Fibroblast of pulmonary artery (primary cell): ENCODE measurements around the gene RBMS1.
A peak's percentile ranks its signal among the peaks of the same experiment; 100 is the strongest.

ENCODE experiments used
- DNase-seq: peaks from one replicate; pipeline ENCODE4 v3.0.0-alpha.2; 2010; ENCODE audit warnings: low read depth
- H3K4me3 ChIP-seq: replicated peaks from 2 replicates; pipeline ENCODE4 v1.5.1; 2011; ENCODE audit warnings: low read depth, mild to moderate bottlenecking, control low read depth, low read length, moderate library complexity
- TF ChIP-seq, protein P1 (sequence below): IDR thresholded peaks from 2 replicates; pipeline ENCODE4 v1.5.1; 2011; ENCODE audit warnings: mild to moderate bottlenecking, control low read depth, low read length, inconsistent platforms; ENCODE audit errors: missing control alignments

The RBMS1 gene

DNA sequence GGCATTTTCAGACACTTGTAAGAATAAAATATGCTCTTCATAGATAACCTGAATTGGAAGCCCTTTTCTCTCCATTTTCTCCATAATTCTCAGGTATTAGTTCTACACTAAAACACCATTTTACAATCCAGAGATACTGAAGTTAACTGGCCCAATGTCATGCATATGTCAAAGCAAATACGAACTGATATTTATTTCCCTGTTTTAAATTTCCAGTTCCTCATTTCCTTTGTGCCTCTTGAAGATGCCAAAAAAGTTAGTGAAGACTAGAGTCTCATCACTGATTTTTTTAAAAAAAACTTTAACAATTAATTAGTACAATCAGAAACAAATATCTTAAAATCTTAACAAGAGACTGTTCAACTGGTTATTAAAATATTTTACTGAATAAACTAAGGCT is 240.7 kb downstream of the RBMS1 start:
- TF ChIP-seq, protein P1, sequence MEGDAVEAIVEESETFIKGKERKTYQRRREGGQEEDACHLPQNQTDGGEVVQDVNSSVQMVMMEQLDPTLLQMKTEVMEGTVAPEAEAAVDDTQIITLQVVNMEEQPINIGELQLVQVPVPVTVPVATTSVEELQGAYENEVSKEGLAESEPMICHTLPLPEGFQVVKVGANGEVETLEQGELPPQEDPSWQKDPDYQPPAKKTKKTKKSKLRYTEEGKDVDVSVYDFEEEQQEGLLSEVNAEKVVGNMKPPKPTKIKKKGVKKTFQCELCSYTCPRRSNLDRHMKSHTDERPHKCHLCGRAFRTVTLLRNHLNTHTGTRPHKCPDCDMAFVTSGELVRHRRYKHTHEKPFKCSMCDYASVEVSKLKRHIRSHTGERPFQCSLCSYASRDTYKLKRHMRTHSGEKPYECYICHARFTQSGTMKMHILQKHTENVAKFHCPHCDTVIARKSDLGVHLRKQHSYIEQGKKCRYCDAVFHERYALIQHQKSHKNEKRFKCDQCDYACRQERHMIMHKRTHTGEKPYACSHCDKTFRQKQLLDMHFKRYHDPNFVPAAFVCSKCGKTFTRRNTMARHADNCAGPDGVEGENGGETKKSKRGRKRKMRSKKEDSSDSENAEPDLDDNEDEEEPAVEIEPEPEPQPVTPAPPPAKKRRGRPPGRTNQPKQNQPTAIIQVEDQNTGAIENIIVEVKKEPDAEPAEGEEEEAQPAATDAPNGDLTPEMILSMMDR: no peak
- H3K4me3 ChIP-seq: no peak overlapping the region
- no peak for DNase-seq

DNA sequence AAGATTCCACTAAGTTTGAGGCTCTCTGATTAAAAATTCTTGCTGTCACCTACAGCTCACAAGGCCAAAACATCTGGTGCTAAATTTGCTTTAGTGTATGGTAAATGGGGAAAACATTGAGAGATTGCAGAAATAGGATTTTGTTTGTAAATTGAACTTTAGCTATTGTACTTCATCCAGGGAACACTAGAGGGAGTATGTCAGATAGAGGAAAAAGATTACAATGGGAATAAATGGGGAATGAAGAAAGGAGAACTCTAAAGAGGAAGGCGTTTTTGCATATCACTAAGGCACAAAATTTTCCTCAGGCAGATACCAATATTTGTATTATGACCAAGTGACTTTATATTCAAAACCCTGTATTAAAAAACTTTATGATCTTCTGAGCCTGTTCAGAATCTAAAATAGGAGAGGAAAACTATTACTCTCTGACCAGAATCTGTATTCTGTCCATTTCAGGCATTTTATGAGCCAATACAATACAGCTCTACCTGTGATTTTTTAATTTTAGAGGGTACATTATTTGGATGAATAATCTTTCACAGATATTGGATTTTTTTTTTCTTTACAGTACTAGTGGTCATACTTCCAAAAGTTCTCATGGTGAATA is 241.2 kb downstream of the RBMS1 start:
- TF ChIP-seq, protein P1: peak; percentile 81
- no peak overlapping the region for H3K4me3 ChIP-seq
- peak; percentile 68 for DNase-seq

DNA sequence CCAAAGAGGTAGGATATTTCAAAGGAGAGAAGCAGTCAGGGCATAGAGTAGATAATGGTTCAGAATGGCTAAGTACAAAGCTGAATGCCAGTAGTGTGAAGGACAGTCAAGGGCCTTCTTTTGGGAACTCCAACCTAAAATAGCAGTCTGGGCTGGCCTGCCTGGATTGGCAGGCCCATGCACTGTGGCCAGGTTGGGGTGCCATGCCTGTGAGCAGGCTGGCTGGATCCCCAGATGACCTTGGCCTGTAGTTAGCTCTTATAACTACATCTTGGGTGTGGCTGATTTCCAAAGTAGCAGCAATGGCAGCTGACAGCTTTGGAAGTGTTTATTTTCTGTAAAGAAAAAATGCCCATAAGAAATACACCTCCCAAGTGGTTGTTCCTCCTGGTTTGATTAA is 242.0 kb downstream of the RBMS1 start:
- H3K4me3 ChIP-seq: no peak overlapping the region
- TF ChIP-seq, protein P1: no peak
- no peak for DNase-seq

DNA sequence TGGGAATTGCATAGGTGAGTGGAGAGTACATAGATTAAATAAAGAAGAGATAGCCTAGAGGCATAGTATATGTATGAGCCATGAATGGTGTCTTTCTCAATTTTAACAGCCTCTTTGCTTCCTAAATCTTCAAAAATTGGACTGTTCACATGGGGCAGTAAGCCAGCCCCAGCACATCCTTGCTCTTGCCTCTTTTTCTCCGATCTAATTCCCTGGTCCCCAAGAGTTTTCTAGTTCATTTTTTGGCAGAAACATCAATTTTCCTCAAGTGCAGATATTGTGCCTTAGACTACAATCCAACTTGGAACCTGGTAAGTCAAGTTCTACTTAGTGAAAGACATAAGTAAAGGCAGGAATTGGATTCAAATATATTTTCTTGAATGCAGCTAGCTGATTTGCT is 243.7 kb downstream of the RBMS1 start:
- TF ChIP-seq, protein P1: no peak
- no peak overlapping the region for H3K4me3 ChIP-seq
- no peak for DNase-seq

DNA sequence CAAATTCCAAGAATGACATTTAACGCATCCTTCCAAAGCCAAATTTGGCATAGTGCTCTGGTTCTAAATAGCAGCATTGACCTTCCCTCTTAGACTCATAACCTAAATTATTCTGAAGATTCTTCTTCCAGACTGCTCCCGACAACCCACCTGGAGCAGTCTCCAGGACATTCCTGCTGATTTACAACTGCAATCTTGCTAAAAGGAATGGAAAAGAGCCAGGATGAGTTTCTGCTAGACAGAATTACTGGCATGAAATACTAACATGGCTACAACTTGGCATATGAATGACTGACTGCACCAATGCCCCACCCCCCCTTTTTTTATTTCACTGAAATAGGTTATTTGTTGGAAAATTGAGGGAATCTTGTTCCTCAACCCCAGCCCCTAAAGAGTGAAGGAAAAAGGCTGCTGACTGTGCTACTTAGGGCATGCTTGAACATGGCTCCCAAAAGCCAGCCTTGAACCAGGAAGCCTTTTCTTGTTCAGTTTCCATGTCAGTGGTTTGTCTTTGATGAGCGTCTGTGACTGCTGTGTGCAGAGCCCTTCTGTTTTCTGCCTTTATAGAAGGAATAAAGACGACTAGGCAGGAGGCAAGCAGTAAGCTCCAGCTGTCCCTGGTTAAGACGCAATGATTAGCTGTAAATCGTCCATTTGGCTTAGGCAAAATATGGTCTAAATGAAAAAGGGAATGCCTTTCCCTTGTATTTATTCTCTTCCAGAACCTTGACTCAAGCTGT is 246.1 kb downstream of the RBMS1 start:
- TF ChIP-seq, protein P1: no peak
- no peak for DNase-seq
- H3K4me3 ChIP-seq: no peak overlapping the region

DNA sequence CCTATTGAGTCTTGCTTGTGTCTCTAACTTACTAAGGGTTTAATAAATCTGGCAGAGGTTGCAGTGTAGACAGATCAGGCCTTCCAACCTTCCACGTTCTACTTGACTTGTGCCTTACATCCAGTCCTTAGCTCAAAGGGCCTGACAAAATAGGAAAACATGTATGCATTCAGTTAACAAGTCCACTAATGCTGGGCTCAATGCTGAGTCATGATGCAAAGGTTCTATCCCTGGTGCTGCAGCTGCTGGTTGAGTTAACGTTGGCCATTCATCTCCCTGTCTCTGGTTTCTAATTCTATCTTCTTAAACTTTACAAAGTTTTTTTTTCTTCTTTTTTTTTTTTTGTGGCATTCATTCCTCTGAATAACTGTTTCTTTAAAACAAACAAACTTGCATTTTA is 247.3 kb downstream of the RBMS1 start:
- no peak for DNase-seq
- TF ChIP-seq, protein P1: no peak
- no peak overlapping the region for H3K4me3 ChIP-seq
